Fibroblast of lung (primary cell): ENCODE measurements around the gene OR1S1.

Experiments
- EZH2 ChIP-seq: IDR thresholded peaks from 2 replicates; pipeline ENCODE4 v1.5.1; 2012; ENCODE audit warnings: low read length, control low read depth, mild to moderate bottlenecking; ENCODE audit errors: missing control alignments
- TF ChIP-seq, protein P1 (sequence below), 2 donors: IDR thresholded peaks in 1 of 2; conservative IDR thresholded peaks in 1 of 2; 1 replicate in 1 of 2; 2 replicates in 1 of 2; pipeline ENCODE4 v1.5.1; 2011 to 2012; ENCODE audit warnings: low read length in 2 of 2, control low read depth in 1 of 2, inconsistent platforms in 1 of 2, low read depth in 1 of 2, mild to moderate bottlenecking in 1 of 2

DNA sequence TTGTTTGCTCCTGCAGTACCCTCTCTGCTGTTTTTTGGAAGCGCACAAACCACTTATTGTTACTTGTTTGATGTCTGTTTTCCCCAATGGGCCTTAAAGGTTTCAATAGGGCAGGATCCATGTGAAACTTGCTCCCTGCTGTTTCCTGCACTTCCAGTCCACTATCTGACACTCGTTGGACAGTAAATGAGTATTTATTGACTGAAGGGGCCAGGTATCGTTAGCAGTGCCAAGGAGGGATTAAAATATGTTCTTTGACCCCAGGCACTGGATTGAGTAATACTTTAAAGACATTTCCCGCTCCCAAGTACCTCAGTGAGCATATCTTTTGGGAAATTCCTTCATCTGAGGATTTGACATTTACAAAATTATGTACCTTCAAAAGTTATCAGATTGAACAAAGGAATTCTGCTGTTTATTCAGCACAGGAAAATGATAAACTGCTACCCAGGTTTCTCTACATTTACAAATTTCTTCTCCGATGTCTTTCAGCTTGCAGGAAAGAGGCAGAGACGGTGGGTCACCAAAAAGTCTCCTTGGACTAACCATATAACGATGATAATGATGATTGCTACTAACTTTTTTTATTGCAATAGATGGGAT lies 46.9 kb upstream of the OR1S1 start:
- TF ChIP-seq, protein P1, sequence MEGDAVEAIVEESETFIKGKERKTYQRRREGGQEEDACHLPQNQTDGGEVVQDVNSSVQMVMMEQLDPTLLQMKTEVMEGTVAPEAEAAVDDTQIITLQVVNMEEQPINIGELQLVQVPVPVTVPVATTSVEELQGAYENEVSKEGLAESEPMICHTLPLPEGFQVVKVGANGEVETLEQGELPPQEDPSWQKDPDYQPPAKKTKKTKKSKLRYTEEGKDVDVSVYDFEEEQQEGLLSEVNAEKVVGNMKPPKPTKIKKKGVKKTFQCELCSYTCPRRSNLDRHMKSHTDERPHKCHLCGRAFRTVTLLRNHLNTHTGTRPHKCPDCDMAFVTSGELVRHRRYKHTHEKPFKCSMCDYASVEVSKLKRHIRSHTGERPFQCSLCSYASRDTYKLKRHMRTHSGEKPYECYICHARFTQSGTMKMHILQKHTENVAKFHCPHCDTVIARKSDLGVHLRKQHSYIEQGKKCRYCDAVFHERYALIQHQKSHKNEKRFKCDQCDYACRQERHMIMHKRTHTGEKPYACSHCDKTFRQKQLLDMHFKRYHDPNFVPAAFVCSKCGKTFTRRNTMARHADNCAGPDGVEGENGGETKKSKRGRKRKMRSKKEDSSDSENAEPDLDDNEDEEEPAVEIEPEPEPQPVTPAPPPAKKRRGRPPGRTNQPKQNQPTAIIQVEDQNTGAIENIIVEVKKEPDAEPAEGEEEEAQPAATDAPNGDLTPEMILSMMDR (conservative IDR thresholded peaks at IDR 0.05 in 1 of 2, IDR thresholded peaks at IDR 0.05 in 1 of 2; ENCODE audit: low read depth in 1 of 2, low read length in 2 of 2), result no peak
- TF ChIP-seq EZH2, result no peak
